Stimulated activated CD8-positive, alpha-beta memory T cell treated with anti-CD3 and anti-CD28 coated beads, Interleukin-7, amount 100 ng/mL, for 4 hours (primary cell): ENCODE data around the gene PLPP7.

Experiments
- DNase-seq, 2 donors: peaks; one replicate each; pipeline ENCODE4 v3.0.0-alpha.2; 2020; ENCODE audit warnings: low read depth in 2 of 2

The PLPP7 gene

DNA sequence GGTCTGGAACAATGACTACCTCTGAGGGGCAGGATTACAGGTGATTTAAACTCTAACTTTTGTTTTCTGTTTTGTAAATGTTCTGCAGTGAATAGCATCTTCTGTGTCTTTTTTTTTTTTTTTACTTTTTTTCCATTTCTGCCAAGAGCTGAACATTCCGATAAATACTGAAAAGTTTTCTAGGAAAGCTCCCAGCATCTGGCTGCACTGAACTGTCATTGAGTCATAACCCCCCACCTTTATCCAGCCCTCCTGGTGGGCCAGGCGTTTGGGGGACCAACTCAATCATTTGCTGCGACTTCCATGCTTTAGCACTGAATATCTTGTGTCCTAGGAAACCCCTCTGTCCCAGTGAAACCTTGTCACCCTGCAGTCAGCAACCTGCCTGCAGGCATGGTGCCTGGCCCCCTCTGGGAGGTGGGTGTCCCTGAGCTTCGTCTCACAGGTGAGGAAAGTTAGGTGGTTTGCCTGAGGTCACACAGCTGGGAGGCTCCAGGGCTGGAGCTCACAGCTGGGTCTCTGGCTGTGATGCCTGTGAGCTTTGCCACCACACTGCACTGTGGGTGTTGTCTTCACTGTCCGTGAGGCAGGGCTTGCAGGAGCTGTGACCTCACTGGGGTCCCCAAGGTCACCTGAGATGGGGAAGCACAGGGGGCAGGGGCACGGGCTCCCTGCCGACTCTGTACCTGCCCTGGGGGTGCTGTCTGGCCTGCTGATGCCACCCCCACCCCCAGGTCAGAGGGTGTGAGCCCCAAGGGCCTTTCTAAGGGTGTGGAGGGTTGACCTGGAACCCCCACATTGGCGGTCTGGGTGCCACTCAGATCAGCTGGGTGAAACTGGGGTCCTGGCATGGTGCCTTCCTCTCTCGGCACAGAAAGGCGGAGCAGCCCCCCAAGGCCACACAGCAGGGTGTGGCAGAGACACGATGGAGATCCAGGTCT, 14.1 kb downstream of the PLPP7 start:
- DNase-seq: no peak

DNA sequence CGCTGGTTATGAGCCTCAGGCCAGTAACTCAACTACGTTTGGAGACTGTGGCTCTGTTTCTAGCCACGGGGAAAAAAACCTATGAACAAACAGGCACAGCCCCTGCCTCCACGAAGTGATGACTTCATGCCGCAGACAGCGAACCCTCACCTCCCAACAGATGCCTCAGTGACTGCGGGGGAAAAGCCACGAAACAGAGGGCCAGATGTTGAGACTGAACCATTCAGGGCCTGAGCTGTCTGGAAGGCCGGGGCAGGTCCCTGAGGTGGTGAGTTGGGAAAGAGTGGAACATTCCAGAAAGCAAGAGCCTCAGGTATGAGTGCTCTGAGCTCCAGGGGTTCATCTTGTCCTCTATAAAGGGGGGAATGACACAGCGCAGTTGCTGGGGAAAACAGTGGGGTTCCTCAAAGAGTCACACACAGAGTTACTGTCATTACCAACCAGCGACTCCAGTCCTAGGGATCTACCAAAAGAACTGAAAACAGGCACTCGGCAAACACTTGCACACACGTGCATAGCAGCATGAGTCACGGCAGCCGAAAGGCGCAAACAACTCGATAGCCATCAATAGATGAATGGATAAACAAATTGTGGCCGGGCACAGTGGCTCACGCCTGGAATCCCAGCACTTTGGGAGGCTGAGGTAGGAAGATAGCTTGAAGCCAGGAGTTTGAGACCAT, 15.3 kb downstream of the PLPP7 start:
- DNase-seq: no peak

DNA sequence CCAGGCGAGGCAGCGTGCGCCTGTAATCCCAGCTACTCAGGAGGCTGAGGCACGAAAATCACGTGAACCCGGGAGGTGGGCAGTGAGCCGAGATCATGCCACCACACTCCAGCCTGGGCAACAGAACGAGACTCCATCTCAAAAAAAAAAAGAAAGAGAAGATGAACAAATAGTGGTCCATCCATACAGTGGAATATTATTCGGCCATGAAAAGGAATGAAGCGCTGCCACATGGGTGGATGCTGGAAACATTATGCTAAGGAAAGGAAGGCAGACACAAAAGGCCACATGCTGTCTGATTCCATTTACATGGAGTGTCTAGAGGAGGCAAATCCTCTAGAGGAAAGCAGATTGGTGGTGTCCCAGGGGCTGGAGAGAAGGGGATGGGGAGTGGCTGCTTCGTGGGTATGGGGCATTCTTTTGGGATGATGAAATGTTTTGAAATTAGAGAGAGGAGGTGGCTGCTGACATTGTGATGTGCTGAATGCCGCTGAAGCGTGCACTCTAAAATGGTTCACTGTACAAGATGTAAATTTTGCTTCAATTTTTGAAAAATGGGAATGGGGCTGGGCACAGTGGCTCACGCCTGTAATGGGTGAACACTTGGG, 17.0 kb downstream of the PLPP7 start:
- DNase-seq: no peak

DNA sequence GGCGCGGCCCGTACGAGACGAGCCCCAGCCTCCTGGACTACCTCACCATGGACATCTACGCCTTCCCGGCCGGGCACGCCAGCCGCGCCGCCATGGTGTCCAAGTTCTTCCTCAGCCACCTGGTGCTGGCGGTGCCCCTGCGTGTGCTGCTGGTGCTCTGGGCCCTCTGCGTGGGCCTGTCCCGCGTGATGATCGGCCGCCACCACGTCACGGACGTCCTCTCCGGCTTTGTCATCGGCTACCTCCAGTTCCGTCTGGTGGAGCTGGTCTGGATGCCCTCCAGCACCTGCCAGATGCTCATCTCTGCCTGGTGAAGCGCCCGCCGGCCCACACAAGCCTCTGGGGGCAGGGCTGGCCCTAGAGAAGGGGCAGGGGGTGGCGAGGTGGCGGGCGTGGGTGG, 18.5 kb downstream of the PLPP7 start:
- no peak for DNase-seq

DNA sequence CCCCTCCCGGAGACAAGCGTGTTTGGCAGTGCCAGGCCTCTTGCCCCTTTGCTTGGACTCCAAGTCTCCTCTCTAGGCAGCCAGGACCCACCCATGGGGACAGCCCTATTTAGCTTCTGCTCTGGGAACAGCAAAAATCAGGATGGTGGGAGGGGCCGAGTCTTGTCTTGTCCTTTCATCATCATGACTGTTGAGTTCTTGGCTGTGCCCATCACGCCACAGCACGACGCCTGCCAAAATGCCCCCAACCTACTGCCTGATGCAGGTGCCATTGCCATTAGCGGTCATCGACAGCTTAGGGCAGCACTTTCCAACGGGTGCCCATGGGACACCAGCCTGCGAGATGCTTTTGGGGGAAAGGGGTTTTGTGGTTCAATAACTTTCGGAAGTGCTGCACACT, 18.9 kb downstream of the PLPP7 start:
- no peak for DNase-seq

DNA sequence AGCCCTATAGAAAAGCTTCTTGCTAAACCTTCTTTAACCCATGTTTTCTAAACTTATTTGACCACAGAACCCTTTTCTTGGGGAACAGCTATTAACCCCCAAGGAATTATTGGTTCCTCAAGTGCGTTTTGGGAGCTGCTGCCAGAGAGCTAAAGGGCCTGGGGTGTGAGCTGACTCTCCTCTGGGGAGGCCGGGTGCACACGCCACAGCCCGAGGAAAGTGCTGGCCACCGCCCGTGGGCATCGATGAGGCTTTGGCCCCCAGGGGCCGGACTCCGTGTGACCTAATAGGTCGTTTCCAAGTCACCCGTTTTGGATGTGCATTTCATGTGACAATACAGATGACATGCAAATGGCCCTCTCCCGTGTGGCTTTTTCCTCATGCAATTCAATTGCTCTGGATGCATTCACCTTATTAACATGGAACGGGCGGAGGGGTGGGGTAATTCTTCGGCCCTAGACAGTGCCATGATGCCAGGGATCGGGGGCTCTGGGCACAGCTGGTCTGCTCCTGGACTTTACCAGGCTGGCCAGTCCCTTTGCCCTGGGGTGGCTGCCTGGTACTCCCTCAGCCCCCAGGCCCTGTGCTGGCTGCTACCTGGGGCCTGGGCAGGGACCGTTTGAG, 19.5 kb downstream of the PLPP7 start:
- DNase-seq: no peak

DNA sequence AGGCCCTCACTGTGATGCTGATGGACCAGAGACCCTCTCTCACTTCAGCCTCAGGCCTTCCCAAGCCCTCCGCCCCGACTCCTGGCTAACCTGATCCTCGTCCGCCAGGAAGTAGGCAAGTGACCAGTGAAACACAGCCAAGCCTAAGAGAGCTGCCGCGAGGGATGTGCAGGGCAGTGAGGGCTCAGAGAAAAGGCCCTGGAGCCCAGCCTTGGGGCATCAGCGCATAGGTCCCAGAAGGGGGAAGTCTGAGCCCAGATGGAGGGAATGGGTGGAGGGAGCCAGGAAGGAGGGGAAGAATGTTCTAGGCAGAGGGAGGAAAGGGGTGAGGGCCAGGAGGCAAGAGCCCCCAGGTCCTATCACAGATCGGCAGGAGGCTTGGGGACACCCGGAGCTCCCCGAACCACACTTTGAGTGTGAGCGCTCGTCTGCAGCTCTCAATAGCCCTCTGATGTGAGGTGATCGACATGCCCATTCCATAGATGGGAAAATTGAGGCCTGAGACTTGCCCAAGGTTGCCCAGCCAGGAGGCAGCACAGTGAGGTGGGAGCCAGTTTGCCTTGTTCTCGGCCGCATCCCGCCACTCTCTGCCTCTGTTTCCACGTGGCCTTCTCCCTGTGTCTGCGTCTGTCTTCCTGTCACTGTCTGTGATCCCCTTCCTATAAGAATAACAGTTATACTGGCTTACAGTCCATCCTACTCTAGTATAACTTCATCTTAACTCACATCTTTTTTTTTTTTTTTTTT, 20.2 kb downstream of the PLPP7 start:
- no peak for DNase-seq

DNA sequence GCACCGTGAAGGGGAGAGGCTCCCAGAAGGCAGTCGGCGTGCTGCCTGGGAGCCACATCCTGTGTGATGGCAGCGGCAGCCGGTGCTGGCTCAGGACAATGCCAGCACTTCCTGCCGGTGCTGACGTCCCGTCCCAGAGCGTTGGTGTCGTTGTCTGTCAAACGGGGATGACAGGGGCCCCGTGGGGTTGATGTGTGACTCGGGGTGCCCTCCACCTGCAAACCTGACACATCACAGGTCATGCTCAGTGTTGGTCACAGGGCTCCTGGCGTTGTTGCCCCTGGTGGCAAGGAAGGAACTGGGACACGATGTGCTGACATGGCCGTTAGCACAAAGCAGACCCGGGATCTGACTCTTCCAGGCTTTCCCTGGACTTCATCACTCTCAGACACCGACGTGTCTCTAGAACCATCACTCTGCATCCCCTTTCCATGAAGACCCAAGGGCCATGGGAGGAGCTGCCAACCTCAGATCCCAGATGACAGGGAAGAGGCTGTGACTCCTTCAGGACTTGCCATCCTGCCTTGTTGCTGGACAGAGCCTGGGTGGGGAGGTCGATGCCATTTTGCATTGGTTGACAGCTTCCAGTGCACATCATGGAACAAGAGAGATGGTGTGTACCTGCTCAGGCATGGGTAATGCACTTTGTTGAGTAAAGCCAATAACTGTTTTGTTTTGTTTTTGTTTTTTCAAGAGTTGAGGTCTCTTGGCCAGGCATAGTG, 21.5 kb downstream of the PLPP7 start:
- peak; percentile 13 to 37 for DNase-seq

DNA sequence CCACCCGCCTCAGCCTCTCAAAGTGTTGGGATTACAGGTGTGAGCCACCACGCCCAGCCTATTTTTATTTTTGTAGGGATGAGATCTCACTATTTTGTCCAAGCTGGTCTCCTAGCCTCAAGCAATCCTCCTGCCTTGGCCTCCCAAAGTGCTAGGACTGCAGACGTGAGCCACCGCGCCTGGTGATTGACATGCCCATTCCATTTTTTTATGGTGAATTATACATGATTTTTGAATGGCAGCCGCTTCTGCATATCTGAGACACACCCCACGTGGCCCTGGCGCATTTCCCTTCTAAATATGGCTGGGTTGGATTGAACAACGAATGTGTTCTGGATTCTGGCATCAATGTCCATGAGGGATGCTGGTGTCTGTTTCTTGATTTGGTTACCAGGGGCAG, 22.7 kb downstream of the PLPP7 start:
- no peak for DNase-seq

DNA sequence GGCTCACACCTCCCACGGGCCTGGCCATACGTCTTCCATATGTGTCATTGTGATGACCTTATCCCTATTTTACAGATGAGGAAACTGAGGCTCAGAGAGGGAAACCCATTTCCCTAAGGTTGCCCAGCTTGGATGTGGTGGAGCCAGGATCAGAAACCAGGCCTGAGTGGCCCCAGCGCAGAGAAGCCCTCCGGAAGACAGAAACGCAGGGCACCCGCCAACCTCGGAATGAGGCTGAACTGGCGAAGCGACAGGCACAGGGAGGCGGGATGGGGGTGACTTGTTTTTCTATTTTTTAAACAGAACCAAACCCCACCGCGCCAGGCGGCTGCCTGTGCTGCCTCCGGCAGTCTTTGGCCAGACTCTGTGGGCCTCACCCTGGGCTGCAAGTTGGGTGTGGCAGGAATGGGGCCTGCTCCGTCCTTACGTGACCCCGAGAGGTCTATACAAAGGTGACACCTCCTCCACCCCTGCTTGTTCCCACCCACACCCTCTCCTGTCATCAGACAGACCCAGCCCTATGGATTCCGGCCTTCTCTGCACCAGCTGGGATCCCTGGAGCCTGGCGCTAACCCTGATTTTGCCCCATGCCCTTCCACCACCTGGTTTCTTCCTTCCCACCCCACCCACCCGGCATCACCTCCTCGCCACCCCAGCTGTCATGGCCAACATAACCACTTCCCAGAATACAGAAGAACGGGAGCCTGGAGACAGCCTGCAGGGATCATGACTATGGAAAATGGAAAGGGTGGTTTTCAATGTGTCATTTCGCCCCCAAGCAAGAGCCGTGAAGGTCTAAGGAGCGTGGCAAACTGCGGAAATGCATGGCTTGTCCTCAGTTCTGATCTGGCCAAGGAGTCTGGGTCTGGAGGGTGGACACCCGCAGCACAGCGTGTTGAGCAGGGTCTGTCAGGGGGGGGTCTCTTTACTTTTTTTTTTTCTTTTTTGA, 23.6 kb downstream of the PLPP7 start:
- no peak for DNase-seq

DNA sequence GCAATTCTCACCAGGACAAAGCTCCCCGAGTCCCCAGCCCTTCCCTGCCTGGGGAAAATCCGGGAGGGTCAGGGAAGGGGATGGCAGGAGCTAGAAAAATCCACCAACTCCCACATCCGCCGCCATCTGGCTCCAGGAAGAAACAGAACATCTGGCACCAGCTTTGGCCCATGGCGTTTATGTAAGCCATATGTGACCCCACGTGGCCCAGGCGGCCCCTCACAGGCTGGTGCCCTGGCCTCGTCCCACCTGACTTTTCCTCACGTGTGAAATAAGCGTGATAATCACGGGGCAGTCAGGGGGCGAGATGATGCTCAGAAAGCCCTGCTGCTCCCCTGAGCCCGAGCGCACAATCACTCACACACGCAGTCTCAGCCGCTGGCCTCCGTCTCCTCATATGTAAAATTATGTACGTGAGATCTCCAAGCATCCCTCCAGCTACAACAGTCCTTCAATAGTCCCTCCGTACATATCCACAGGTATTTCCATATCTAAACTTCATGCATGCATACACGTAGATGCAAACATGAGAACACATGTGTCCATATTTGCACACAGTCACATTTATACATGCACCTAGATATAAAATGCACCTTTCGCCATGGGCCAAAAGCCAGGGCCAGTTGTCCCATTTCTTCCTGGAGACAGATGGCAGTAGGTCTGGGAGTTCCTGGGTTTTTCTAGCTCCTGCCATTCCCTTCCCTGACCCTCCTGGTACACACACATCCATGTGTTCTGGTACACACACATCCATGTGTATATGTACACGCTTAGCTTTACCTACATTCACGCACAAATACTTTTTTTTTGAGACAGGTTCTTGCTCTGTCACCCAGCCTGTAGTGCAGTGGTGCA, 28.9 kb downstream of the PLPP7 start:
- no peak for DNase-seq

DNA sequence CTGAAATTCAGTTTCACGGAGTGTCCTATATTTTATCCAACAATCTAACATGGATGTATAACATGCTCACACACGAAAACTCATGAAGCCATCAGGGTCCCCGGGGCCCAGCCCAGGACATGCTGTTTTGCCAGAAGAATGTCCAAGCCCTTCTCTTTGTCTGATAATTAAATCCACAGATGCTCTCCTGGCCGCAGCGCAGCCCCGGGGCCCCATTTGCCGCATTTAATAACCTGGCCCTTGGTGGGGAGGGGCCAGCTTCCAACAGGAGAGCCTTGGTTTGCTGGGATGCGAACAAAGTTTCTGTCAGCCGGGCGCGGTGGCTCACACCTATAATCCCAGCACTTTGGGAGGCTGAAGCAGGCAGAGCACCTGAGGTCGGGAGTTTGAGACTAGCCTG, 30.0 kb downstream of the PLPP7 start:
- no peak for DNase-seq

DNA sequence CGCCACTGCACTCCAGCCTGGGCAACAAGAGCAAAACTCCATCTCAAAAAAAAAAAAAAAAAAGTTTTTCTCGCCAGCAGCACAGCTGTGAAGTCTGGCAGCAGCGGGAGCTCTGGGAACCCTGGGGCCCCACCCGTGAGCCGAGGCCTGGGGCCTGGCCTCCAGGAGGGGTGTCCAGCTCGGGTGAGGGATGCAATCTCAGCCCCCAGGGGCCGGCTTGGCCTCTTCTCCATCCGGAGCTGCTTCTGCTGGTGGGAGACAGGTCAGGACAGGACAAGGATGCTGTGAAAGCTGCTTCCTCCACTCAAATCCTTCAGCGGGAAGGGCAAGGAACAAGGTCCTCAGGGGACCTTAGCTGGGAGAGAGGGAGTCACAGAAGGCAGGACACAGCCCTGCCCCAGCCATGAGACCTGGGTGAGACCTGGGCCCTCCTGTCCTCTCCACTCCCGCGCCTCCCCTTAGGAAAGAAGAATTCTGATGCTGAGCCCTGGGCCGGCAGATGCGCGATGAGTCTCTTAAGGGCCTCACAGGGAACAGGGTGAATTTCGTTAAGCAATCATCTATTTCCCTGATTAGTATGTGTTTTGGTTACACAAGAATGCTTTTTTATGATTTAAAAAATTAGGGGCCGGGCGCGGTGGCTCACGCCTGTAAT, 30.6 kb downstream of the PLPP7 start:
- no peak for DNase-seq

DNA sequence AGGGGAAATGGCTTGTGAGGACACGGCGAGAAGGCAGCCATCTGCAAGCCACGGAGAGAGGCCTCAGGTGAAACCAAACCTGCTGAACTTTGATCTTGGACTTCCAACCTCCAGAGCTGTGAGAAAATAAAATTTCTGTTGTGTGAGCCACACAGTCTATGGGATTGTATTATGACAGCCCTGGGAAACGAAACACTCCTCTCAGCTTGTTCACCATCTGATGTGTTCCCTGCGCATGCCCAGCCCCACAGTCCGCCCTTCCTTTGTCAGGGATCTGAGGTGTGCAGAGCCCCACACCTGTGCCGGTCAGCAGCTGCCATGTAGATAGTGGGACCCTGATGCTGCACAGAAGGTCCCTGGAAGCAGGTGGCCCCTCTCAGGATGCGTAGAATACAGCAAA, 34.1 kb downstream of the PLPP7 start:
- no peak for DNase-seq

DNA sequence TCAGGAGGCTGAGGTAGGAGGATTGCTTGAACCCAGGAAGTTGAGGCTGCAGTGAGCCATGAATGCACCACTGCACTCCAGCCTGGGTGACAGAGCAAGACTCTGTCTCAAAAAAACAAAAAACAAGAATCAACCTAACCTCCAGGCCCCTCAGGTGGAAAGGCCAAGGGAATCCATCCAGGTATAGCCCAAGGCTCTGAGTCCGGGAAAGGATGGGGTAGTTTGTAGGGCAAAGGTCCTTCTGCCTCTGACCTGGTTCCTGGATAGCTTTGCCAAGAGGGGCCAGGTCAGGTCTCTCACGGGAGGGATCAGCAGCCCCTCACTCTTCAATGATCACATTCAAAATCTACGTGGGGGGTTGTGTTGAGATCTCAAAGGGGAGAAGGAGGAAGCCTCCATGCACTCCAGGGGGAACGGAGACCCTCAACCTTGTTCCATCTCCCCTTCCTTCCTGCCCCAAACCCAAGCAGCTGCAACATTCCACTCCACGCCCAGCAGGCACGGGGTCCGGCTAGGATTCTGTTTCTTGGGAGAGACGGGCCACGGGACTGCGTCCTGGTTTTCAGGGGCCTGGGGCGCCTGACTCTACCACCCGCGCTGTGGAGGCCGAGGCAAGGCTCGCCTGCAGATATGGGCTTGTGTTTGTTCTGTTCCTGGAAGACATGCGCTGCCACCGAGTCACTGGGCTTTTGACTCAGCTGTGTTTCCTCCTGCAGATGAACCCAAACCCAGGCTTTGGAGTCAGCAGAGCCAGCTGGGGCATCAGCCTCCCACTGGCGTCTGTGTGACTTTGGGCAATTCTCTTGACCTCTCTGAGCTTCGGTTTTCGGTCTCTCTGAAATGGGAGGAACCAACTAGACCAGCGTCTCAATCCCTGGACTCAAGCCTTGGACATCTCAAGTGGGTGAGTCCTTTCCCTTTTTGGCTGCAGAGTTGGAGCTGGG, 35.5 kb downstream of the PLPP7 start:
- DNase-seq: no peak

DNA sequence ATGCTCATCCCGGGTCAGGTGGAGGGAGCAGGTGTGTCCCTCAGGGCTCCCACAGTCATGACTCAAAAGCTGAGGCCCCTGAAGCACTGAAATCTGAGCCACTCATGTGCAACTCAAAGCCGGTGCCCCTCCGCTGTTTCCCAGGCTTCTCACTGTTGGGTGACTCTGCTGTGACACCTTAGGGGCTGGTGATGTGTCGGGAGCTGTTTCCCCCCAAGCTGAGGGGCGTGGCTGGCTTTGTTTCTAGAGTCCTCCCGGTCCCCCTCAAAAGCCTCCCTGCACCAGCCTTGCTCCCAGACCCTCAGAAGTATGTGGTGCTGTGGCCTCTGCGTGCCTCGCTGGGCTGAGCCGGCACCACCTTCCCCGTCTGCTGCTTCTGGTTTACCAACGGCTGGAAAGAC, 39.7 kb downstream of the PLPP7 start:
- DNase-seq: no peak
